Ectodermal cell (in vitro differentiated cells): ENCODE data around the gene DFFB.

Source experiments
- H3K27ac ChIP-seq: 2 replicates; pipeline ENCODE4 v1.7.0; 2013; ENCODE audit warnings: mild to moderate bottlenecking, low read depth, low read length; ENCODE audit not compliant: insufficient read depth, poor library complexity, severe bottlenecking
- H3K27me3 ChIP-seq: 2 replicates; pipeline ENCODE4 v1.7.0; 2013; ENCODE audit warnings: mild to moderate bottlenecking, low read length; ENCODE audit not compliant: insufficient read depth, control insufficient read depth, poor library complexity, severe bottlenecking
- H3K36me3 ChIP-seq: one replicate; pipeline ENCODE4 v1.7.0; 2013; ENCODE audit warnings: low read length; ENCODE audit not compliant: control insufficient read depth, insufficient read depth
- H3K4me1 ChIP-seq: one replicate; pipeline ENCODE4 v1.7.0; 2013; ENCODE audit warnings: low read length; ENCODE audit not compliant: control insufficient read depth, insufficient read depth
- H3K4me3 ChIP-seq: 2 replicates; pipeline ENCODE4 v1.7.0; 2013; ENCODE audit warnings: low read depth, low read length, control low read depth; ENCODE audit not compliant: insufficient read depth
- H3K9me3 ChIP-seq: 2 replicates; pipeline ENCODE4 v1.7.0; 2013; ENCODE audit warnings: mild to moderate bottlenecking, low read length, moderate library complexity; ENCODE audit not compliant: control insufficient read depth
- WGBS, 2 experiments: methylation state at CpG; one replicate each; pipeline ENCODE4 v1.1.7; 2013; ENCODE audit warnings: missing lambda C conversion rate in 2 of 2; 5-methylcytosine and 5-hydroxymethylcytosine counted together

Gene DFFB

DNA sequence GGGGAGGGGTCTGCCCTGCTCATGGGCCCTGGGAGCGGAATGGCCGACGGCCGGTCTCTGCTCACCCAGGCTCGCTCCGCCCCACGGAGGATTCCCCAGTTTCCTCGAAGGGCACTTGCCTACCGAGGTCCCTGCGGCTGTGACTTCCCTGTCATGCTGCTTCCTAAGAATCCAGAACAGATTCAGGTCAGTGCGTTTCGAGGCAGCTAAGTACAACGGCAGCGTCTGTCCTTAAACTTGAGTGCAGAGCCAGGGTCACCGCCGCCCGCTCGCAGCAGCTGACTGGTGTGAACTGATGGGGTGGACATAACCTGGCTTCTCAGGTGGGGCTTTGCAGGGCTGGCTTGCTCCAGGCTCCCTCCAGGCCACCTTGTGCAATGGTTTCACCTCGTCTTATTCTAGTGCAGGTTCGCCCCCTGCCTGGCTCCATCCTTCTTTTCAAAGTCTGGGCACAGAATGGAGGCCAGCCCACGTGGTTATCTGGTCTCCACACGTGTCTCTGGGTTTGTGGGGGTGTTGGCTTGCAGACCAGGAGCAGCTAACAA, 50.4 kb downstream of the DFFB start:
- H3K9me3 ChIP-seq = no peaks in the 10 kb centered on the region
- no peak overlapping the region for H3K4me3 ChIP-seq
- peaks cover 27% of the 10 kb centered on the region for H3K4me1 ChIP-seq
- WGBS, 2 experiments = 88 to 89% methylated on average over 22 of the region's 22 CpGs
- H3K36me3 ChIP-seq = no peaks in the 10 kb centered on the region
- H3K27me3 ChIP-seq = no peaks in the 10 kb centered on the region
- H3K27ac ChIP-seq = no peak overlapping the region

DNA sequence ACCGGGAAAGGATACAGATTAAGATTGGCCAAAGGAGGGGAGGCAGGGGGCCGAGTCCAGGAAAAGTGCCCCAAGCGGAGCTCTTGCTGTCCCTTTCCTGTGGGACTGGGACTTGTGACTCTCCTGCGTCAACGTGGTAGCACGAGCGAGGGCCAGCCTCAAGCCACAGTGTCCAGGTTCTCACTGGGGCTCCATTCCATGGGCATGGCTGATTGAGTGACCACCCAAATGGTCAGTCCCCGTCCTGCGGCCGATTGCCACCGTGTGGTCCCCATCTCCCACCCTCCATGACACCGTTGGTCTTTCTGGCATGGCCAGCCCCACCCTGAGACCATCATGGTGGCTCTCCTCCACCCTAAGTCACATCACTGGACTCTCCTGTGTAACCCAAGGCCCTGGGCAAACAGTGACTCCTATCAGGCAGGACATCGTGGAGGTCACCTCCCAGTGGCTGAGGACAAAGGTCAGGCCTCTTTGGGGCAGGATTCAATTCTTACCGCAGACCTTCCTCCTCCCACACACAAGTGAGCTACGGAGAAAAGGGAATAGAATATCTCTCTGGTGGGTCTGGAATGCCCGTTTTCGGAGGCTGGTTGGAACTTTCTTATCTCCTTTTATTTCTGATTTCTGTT, 51.7 kb downstream of the DFFB start:
- Histone ChIP-seq H3K27me3 (no peaks in the 10 kb centered on the region), H3K9me3 (no peaks in the 10 kb centered on the region), H3K36me3 (no peaks in the 10 kb centered on the region), H3K4me1 (peaks cover 22% of the 10 kb centered on the region), H3K4me3 (no peak overlapping the region), H3K27ac (no peak overlapping the region)
- WGBS, 2 experiments = 74 to 76% methylated on average over 15 to 17 of the region's 17 CpGs

DNA sequence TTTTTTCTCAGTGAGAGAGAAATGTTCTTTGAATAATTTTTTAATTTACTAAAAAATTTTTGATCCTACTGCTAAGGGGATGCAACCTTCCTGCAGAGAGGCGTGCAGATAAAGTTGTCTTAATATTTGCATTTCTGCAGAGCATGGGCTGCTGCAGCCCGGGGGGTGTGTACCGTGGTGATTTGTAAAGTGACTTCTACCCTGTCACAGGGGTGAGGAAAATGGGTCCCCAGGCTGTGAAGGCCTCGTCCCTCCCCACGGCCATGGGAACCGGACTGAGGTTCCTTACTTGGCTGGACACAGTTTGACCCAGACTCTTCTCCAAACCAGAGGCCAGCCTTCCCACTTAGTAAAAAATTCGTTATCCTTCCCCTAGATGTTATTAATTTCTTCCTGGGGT, 52.3 kb downstream of the DFFB start:
- WGBS, 2 experiments = 90 to 91% methylated on average over 7 of the region's 7 CpGs
- no peaks in the 10 kb centered on the region for H3K9me3 ChIP-seq
- no peaks in the 10 kb centered on the region for H3K36me3 ChIP-seq
- no peaks in the 10 kb centered on the region for H3K27me3 ChIP-seq
- no peak overlapping the region for H3K4me3 ChIP-seq
- no peak overlapping the region for H3K27ac ChIP-seq
- peaks cover 17% of the 10 kb centered on the region for H3K4me1 ChIP-seq

DNA sequence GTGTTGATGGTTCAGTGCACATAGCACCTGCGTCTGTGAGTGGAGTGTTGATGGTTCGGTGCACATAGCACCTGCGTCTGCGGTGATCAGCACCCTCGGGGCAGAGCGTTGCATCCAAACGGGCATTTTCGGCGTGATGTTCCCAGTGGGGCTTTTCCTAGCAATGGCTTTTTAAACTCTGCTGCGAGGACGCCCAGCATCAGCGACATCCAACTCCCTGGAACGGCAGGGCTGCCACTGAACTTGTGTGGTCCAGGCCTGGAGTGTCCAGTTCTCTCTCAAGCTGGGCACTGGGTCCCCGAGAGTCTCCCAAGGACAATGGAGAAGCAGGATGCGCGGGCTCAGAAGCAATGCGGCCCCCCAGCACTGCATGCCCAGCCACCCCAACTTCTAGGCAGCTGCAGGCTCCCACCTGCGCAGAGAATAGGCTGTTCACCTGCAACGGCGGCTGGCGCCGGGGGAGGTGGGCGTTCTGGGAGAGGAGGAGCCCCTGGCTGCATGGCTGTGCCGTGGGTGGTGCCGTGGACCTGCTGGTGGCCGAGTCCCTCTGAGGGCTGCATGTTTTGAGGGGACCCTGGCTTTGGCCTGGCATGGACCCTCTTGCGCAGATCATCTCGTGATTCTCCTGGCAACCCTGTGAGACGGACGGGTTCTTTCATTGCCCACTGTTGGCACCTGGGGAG, 52.9 kb downstream of the DFFB start:
- 91% methylated on average over 30 of the region's 30 CpGs for WGBS, 2 experiments
- H3K36me3 ChIP-seq = no peaks in the 10 kb centered on the region
- H3K27me3 ChIP-seq = no peaks in the 10 kb centered on the region
- H3K9me3 ChIP-seq = no peaks in the 10 kb centered on the region
- no peak overlapping the region for H3K4me3 ChIP-seq
- H3K4me1 ChIP-seq = peaks cover 17% of the 10 kb centered on the region
- no peak overlapping the region for H3K27ac ChIP-seq

DNA sequence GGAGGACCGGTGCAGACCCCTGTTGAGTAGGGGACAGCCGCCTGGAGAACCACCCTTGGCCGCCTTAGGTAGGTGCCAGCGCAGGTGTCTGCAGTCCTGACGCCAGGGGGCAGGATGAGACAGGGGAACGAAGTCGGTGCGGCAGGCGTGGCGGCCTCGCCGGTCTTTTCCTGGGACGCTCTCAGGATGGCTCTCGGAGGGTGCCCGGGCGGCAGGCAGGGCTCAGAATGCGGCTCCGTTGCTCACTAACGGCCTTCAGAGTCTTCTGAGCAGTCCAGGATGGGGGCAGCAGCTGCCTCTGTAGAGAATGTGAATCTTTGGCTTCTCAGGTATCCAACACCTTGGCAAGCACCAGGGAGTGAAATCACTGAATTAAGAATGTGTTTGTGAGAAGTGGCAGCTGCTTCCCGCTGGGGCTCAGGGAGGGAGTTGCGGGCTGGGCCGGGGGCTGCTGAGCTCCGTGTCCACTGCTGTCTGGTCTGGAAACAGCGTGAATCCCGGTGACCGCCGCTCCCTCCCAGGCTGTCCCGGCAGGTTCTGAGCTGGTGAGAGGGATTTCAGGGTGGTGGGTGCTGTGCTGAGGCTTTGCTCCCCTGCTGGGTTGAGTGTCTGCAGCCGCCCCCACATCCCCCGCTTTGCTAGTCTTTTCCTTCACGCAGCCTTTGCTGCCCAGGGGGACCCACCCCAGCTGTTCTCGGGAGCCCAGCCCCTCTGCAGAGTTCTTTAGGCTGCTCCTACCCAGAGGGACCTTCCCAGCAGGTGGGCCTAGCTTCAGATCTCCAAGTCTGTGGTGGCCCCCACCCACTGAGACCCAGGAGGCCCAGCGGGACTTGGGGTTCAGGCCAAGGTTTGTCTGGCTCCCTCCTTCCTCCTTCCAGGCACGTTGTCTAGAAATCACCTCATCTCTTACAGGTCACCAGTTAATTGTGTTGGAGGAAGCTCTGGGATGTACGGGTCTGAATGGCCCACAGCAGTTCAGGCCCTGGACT, 53.9 kb downstream of the DFFB start:
- H3K27me3 ChIP-seq = no peaks in the 10 kb centered on the region
- 21 to 25% methylated on average over 34 to 35 of the region's 35 CpGs for WGBS, 2 experiments
- H3K9me3 ChIP-seq = no peaks in the 10 kb centered on the region
- no peak overlapping the region for H3K4me3 ChIP-seq
- no peak overlapping the region for H3K27ac ChIP-seq
- peaks cover 17% of the 10 kb centered on the region for H3K4me1 ChIP-seq
- no peaks in the 10 kb centered on the region for H3K36me3 ChIP-seq

DNA sequence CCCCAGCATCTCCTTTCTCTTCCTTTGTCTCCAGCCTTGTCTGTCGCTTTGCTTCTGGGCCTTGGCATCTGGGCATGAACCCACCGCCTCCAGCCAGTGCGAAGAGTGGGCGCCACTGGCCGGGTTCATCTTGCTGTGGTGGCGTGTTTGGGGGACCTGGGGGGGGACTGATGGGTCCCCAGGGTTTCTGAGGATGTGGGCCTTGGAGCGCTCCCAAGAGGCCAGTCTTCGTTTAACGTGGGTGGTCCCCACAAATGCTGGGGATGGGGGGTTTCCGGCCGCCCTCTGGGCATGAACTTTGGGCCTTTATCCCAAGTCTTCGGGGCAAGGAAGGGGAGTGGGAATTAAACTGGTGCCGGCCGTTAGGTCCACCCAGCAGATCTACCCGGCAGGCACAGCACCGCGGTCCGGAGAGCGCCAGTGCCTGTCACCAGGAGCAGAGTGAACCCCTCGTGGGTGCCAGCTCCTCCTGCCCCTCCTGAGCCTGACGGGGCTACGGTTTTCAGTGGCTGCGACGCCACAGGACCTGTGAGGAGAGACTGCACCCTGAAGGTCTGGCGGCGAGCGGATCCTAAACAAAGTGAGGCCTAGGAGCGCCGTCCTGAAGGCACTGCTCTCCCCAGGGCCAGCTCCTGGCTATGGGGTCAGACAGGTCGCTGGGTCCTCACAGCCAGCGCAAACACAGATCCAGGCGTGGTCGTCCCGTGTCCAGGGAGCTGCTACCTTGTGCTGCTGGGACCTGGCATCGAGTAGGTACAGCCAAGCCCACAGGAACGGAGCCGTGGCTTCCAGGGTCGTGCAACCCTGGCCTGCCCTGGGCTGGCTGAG, 54.9 kb downstream of the DFFB start:
- peaks cover 17% of the 10 kb centered on the region for H3K4me1 ChIP-seq
- H3K27me3 ChIP-seq = no peaks in the 10 kb centered on the region
- 90 to 91% methylated on average over 38 of the region's 38 CpGs for WGBS, 2 experiments
- H3K27ac ChIP-seq = no peak overlapping the region
- H3K4me3 ChIP-seq = no peak overlapping the region
- no peaks in the 10 kb centered on the region for H3K9me3 ChIP-seq
- H3K36me3 ChIP-seq = no peaks in the 10 kb centered on the region

DNA sequence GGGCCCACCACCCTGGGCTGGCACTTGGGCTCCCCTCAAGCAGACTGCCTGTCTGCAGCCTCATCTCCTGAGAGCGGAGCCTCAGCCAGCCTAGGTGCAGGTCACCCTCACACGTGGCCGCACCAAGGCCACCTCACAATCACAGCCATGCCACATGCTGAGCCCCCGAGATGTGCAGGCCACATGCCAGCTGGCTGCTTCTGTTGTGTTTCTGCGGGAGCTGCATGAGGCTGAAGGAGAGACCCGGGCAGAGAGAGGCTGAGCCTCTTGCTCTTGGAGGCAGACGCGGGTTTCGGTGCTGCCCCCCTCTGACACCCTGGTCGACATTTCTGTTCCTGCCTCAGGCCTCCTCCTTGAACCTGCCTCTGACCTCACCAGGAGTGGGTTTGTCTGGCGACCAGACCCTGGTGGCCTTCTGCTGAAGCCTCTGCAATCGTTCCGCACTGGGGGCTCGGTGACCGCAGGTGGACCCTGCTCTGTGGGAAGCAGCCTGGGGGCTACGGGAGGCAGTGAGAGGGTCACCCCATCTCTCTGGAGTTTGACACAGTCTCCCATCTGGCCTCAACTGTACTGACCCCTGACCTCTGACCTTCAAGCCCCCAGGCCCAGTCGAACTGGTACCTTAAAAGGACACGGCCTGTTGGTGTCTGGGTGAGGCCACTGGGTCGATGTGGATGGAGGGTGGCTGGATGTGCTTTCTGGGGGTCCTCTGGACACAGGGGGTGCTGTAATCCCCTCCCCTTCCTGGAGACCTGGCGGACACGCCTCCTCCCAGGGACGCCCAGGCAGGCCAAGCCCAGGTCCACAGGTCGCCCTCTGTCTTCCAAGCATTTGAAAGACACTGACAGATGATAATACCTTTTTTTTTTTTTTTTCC, 55.8 kb downstream of the DFFB start:
- no peak overlapping the region for H3K4me3 ChIP-seq
- no peak overlapping the region for H3K27ac ChIP-seq
- no peaks in the 10 kb centered on the region for H3K27me3 ChIP-seq
- H3K4me1 ChIP-seq = peaks cover 17% of the 10 kb centered on the region
- 93 to 94% methylated on average over 22 to 23 of the region's 23 CpGs for WGBS, 2 experiments
- H3K9me3 ChIP-seq = no peaks in the 10 kb centered on the region
- no peaks in the 10 kb centered on the region for H3K36me3 ChIP-seq

DNA sequence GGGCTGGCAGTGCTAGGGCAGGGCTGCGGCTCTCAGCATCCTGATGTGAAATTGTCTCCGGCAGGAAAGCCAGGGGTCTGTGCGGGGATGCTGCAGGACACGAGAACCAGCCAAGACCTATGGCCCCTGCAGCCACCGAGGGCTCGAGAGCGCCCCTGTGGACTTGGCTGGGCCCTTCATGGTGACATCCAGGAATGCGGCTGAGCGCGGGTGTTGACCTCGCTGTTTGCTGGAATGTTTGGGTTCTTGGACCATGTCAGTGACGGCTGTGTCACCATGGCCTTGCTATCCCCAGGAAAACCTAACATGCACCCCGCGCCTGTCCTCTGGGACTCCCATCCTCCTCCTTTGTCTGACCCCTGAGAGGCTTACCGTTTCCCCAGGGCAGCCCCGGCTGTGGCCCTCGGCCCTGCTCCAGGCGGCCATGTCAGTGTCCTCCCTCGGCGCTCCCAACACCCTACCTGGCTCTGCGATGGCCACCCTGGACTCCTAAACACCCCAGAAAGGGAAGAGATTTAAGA, 57.1 kb downstream of the DFFB start:
- WGBS, 2 experiments = 94 to 95% methylated on average over 21 of the region's 21 CpGs
- no peak overlapping the region for H3K4me3 ChIP-seq
- H3K4me1 ChIP-seq = peaks cover 12% of the 10 kb centered on the region
- H3K27ac ChIP-seq = no peak overlapping the region
- no peaks in the 10 kb centered on the region for H3K9me3 ChIP-seq
- no peaks in the 10 kb centered on the region for H3K27me3 ChIP-seq
- no peaks in the 10 kb centered on the region for H3K36me3 ChIP-seq

DNA sequence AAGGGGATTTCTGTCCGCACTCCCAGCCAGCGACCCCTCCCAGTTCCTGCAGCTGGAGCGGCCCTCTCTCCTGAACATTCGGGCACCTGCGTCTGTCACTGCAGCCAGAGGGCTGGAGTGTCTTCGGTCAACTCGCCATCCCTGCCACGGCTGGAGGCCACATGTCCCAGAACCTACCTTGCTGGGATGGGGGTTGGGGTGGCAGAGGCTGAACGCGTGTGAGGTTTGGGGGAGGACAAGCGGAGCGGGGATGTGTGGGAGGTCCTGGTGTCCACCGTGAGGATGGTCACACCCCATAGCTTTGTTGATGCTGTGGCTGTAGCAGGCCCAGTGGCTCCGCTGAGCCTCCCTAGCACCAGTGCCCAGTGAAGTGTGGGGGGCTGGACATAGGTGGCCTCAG, 57.6 kb downstream of the DFFB start:
- Histone ChIP-seq H3K9me3 (no peaks in the 10 kb centered on the region), H3K27ac (no peak overlapping the region), H3K27me3 (no peaks in the 10 kb centered on the region), H3K36me3 (no peaks in the 10 kb centered on the region), H3K4me3 (no peak overlapping the region), H3K4me1 (peaks cover 8% of the 10 kb centered on the region)
- WGBS, 2 experiments = 94 to 95% methylated on average over 14 of the region's 14 CpGs
